HG03139 (cell line): ENCODE results near the gene ATF6.

Experiments
- ATAC-seq: cut with Tn5 transposase; IDR thresholded peaks from one replicate; pipeline ENCODE4 v1.9.1; 2021; ENCODE audit not compliant: unreplicated experiment

Gene ATF6

GRCh38 chr1:161885003-161885402, 118.9 kb downstream of the ATF6 start:
- no peak for ATAC-seq

- ATAC-seq, result no peak
These were observed 119.6 kb downstream of the ATF6 start for GRCh38 chr1:161885759-161886158.

- no peak for ATAC-seq
These were observed 120.5 kb downstream of the ATF6 start for GRCh38 chr1:161886589-161886988.

- no peak for ATAC-seq
These were observed 121.7 kb downstream of the ATF6 start for GRCh38 chr1:161887730-161888287.

GRCh38 chr1:161890574-161890973, 124.5 kb downstream of the ATF6 start:
- no peak for ATAC-seq

GRCh38 chr1:161899091-161899490, 133.0 kb downstream of the ATF6 start:
- no peak for ATAC-seq

- no peak for ATAC-seq
These were observed 134.0 kb downstream of the ATF6 start for GRCh38 chr1:161900160-161900559.

- no peak for ATAC-seq
These were observed 136.1 kb downstream of the ATF6 start for GRCh38 chr1:161902182-161902581.

GRCh38 chr1:161905269-161905884, 139.3 kb downstream of the ATF6 start:
- ATAC-seq, result no peak

GRCh38 chr1:161907265-161907664, 141.1 kb downstream of the ATF6 start:
- no peak for ATAC-seq

GRCh38 chr1:161908264-161908663, 142.1 kb downstream of the ATF6 start:
- ATAC-seq, result no peak

- ATAC-seq, result no peak
These were observed 144.5 kb downstream of the ATF6 start for GRCh38 chr1:161910604-161911003.

- no peak for ATAC-seq
These were observed 147.5 kb downstream of the ATF6 start for GRCh38 chr1:161913482-161914140.

- ATAC-seq, result no peak
These were observed 148.5 kb downstream of the ATF6 start for GRCh38 chr1:161914595-161914994.

- peak; percentile 46 for ATAC-seq
These were observed 149.0 kb downstream of the ATF6 start for GRCh38 chr1:161915051-161915503.

- ATAC-seq, result no peak
These were observed 149.9 kb downstream of the ATF6 start for GRCh38 chr1:161915978-161916377.

GRCh38 chr1:161919229-161919628, 153.1 kb downstream of the ATF6 start:
- no peak for ATAC-seq

GRCh38 chr1:161921491-161921890, 155.4 kb downstream of the ATF6 start:
- ATAC-seq, result no peak

GRCh38 chr1:161921990-161922389, 155.9 kb downstream of the ATF6 start:
- ATAC-seq, result no peak

GRCh38 chr1:161928056-161928455, 161.9 kb downstream of the ATF6 start:
- no peak for ATAC-seq

GRCh38 chr1:161929137-161929536, 163.0 kb downstream of the ATF6 start:
- no peak for ATAC-seq

GRCh38 chr1:161930064-161930463, 163.9 kb downstream of the ATF6 start:
- no peak for ATAC-seq
